GM12872 (cell line): Measurements from ENCODE around the gene PCDHA1.

Experiments
- CTCF ChIP-seq: IDR thresholded peaks from 3 replicates; pipeline ENCODE4 v1.5.1; 2011; ENCODE audit warnings: low read depth, mild to moderate bottlenecking, low read length, moderate library complexity; ENCODE audit not compliant: insufficient read depth

The PCDHA1 gene

GRCh38 chr5:140785905-140786686 is at the start of gene PCDHA1:
Gene PCDHA1, plus strand, starts transcription at chr5:140786140.
- TF ChIP-seq CTCF, result no peak

- TF ChIP-seq CTCF, result no peak
These were observed 48.5 kb upstream of the PCDHA1 start for GRCh38 chr5:140737486-140737885.

- TF ChIP-seq CTCF, result no peak
These were observed 44.0 kb upstream of the PCDHA1 start for GRCh38 chr5:140741967-140742366.

GRCh38 chr5:140753561-140753960 is 32.4 kb upstream of the PCDHA1 start:
- TF ChIP-seq CTCF, result no peak

GRCh38 chr5:140764177-140764973 is 21.6 kb upstream of the PCDHA1 start:
- TF ChIP-seq CTCF, result no peak

GRCh38 chr5:140767444-140767843 is 18.5 kb upstream of the PCDHA1 start:
- no peak for TF ChIP-seq CTCF

- TF ChIP-seq CTCF, result no peak
These were observed 5.4 kb upstream of the PCDHA1 start for GRCh38 chr5:140780512-140780911.
